KOPT-K1 (cell line): ENCODE results near the gene ZNF555.

Experiments
- H3K27ac ChIP-seq: fragments of 200-600 bp; sonication (generic); 2 replicates; pipeline ENCODE4 v1.5.1; 2016; ENCODE audit warnings: antibody characterized with exemption, mild to moderate bottlenecking, low read depth, low read length; ENCODE audit not compliant: poor library complexity, severe bottlenecking
- H3K36me3 ChIP-seq: fragments of 200-600 bp; sonication (generic); 2 replicates; pipeline ENCODE4 v1.5.1; 2017; ENCODE audit warnings: antibody characterized with exemption, mild to moderate bottlenecking, low read length, moderate library complexity; ENCODE audit not compliant: insufficient read depth
- H3K9me3 ChIP-seq: fragments of 200-600 bp; sonication (generic); 2 replicates; pipeline ENCODE4 v1.5.1; 2017; ENCODE audit warnings: antibody characterized with exemption, low read length, mild to moderate bottlenecking; ENCODE audit not compliant: insufficient read depth, poor library complexity, severe bottlenecking

ZNF555 gene

GRCh38 chr19:2834294-2834871, 6.9 kb upstream of the ZNF555 start:
- Histone ChIP-seq H3K9me3 (peaks cover 90% of the 10 kb centered on the region), H3K27ac (no peak overlapping the region), H3K36me3 (peaks cover 24% of the 10 kb centered on the region)

GRCh38 chr19:2837430-2837829, 3.8 kb upstream of the ZNF555 start:
- H3K9me3 ChIP-seq, result peaks cover 85% of the 10 kb centered on the region
- no peak overlapping the region for H3K27ac ChIP-seq
- H3K36me3 ChIP-seq, result peaks cover 23% of the 10 kb centered on the region

- Histone ChIP-seq H3K9me3 (peaks cover 39% of the 10 kb centered on the region), H3K27ac (peak overlapping the region; percentile 62), H3K36me3 (no peaks in the 10 kb centered on the region)
These were observed 740 bp downstream of the ZNF555 start for GRCh38 chr19:2841855-2842574.

- Histone ChIP-seq H3K27ac (no peak overlapping the region), H3K9me3 (peaks cover 25% of the 10 kb centered on the region), H3K36me3 (no peaks in the 10 kb centered on the region)
These were observed 3.8 kb downstream of the ZNF555 start for GRCh38 chr19:2845107-2845506.

GRCh38 chr19:2846180-2846894, 5.1 kb downstream of the ZNF555 start:
- peaks cover 10% of the 10 kb centered on the region for H3K36me3 ChIP-seq
- H3K27ac ChIP-seq, result peak overlapping the region; percentile 6
- peaks cover 26% of the 10 kb centered on the region for H3K9me3 ChIP-seq

GRCh38 chr19:2847507-2847906, 6.2 kb downstream of the ZNF555 start:
- H3K9me3 ChIP-seq, result peaks cover 32% of the 10 kb centered on the region
- peaks cover 22% of the 10 kb centered on the region for H3K36me3 ChIP-seq
- H3K27ac ChIP-seq, result no peak overlapping the region

- no peak overlapping the region for H3K27ac ChIP-seq
- H3K36me3 ChIP-seq, result peaks cover 33% of the 10 kb centered on the region
- H3K9me3 ChIP-seq, result peaks cover 43% of the 10 kb centered on the region
These were observed 7.3 kb downstream of the ZNF555 start for GRCh38 chr19:2848616-2849015.

- no peak overlapping the region for H3K27ac ChIP-seq
- H3K9me3 ChIP-seq, result peaks cover 61% of the 10 kb centered on the region
- peaks cover 44% of the 10 kb centered on the region for H3K36me3 ChIP-seq
These were observed 9.1 kb downstream of the ZNF555 start for GRCh38 chr19:2850256-2850925.

DNA sequence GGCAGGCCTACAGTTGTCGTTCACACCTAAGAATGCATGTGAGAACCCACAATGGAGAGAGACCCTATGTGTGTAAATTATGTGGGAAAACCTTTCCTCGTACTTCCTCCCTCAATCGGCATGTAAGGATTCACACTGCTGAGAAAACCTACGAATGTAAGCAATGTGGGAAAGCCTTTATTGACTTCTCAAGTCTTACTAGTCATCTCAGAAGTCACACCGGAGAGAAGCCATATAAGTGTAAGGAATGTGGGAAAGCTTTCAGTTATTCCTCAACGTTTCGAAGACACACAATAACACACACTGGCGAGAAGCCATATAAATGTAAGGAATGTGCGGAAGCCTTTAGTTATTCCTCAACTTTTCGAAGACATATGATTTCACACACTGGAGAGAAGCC, 11.3 kb downstream of the ZNF555 start:
- peaks cover 44% of the 10 kb centered on the region for H3K36me3 ChIP-seq

DNA sequence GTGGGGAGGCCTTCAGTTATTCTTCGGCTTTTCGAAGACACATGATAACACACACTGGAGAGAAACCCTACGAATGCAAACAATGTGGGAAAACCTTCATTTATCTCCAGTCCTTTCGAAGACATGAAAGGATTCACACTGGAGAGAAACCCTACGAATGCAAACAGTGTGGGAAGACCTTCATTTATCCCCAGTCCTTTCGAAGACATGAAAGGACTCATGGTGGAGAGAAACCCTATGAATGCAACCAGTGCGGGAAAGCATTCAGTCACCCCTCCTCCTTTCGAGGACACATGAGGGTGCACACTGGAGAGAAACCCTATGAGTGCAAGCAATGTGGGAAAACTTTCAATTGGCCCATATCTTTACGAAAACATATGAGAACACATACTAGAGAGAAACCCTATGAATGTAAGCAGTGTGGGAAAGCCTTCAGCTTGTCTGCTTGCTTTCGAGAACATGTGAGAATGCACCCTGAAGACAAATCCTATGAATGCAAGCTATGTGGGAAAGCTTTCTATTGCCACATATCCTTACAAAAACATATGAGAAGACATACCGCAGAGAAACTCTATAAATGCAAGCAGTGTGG, 11.8 kb downstream of the ZNF555 start:
- H3K9me3 ChIP-seq, result peaks cover 71% of the 10 kb centered on the region
- H3K27ac ChIP-seq, result no peak overlapping the region
- peaks cover 44% of the 10 kb centered on the region for H3K36me3 ChIP-seq

More for the DNA sequence above, 11.3 kb downstream of the ZNF555 start:
- H3K9me3 ChIP-seq, result peaks cover 69% of the 10 kb centered on the region
- no peak overlapping the region for H3K27ac ChIP-seq

DNA sequence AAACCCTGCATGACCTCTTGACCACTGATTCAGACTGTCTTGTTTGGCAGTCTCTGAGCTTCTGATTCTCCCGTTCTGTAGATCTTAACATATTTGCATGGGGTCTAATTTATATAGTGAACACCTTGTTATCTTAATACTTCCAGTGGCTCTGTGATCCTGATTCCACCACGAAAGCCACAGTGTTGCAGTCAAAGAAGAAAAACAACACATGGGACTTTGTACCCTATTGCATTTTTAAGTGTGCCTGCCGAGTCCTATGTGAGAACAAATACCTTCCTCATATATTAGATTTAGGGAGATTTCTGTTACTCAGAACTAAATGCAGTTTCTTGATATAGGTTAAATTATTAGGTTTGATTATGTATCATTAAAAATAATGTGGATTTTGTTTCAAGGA, 13.6 kb downstream of the ZNF555 start:
- Histone ChIP-seq H3K36me3 (peaks cover 44% of the 10 kb centered on the region), H3K9me3 (peaks cover 78% of the 10 kb centered on the region), H3K27ac (no peak overlapping the region)

DNA sequence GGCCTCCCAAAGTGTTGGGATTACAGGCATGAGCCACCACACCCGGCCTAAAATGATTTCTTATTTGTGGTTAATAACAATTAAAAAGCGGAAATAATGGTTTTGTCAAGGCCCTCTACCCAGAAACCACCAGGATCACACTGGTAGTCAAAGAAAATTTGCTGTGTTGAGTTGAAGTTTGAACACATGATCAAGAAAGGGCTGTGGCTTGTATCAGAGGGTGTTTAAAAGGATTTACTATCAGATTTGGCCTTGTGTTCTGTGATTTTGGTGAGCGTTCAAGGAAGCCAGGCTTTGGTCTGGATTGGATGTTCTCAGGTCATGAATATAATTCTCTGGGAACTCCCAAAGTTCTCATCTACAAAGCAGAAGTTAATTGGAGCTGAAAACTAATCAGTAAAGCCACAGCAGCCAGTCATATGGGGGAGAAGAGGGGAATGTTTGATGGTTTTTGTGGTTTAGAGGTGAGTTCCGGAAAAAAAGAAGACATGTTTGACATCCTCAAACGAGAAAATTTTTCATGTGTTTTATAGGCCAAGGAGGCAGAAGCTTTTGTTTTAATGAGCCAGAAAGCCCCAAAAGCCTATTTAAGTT, 15.3 kb downstream of the ZNF555 start:
- Histone ChIP-seq H3K9me3 (peaks cover 62% of the 10 kb centered on the region), H3K36me3 (peaks cover 32% of the 10 kb centered on the region), H3K27ac (no peak overlapping the region)

DNA sequence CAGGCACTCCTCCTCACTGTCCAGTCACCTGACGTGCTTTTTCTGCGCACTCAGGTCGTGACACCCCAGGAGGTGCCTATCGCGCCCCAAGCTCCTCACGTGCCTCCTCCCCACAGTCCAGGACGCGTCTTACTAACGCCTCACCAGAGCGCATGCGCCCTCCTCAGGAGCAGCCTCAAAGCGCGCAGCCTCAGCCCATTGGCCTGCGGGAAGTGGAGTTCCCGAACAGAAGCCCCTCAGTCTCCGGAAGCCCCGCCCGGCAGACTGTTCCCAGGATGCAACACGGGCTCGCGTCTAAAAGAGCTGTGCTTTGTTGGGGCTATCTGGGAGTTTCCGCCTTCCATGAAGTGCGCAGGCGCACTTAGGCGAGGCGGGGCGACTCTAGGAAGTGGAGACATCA, 17.6 kb downstream of the ZNF555 start:
- H3K9me3 ChIP-seq, result peaks cover 39% of the 10 kb centered on the region
- peaks cover 9% of the 10 kb centered on the region for H3K36me3 ChIP-seq
- no peak overlapping the region for H3K27ac ChIP-seq

DNA sequence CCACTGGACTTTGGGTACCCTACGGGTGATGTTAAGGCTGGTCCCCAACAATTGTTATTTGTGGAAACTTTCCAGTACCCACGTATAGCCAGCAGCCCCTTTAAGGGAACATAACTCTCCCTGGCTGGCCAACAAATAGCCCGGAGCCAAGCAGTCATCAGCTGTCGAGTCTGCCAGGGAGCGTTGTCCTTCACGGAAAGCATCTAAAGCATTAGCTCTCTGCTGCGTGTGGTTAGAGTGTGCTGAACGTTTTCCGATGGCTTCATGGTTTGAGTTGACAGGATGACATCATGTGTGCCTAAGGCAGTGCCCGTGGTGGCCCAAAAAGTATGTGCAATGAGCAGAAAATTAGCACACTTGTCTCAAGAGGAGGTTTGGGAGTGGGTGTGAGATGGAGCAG, 22.5 kb downstream of the ZNF555 start:
- no peaks in the 10 kb centered on the region for H3K36me3 ChIP-seq
- H3K9me3 ChIP-seq, result peaks cover 19% of the 10 kb centered on the region
- no peak overlapping the region for H3K27ac ChIP-seq
